Spinal cord (tissue), 10 donors: ENCODE data around the gene SMOC2. TPM values are rescaled to one million over a fixed set of nuclear protein-coding genes. Genes with fewer than 3 reads are reported as not detected.

Experiments
- DNase-seq, 6 donors: peaks; one replicate each; pipeline versions ENCODE4 v3.0.0 to v3.0.0-alpha.2; 2013 to 2015; ENCODE audit warnings: low spot score in 6 of 6, low read depth in 4 of 6
- H3K27ac ChIP-seq: one replicate; pipeline ENCODE4 v1.5.1; 2013; ENCODE audit warnings: low read depth, low read length, control low read depth
- H3K27me3 ChIP-seq: one replicate; pipeline ENCODE4 v1.6.1; 2013; ENCODE audit warnings: low read length; ENCODE audit not compliant: control insufficient read depth, insufficient read depth
- H3K36me3 ChIP-seq: one replicate; pipeline ENCODE4 v1.6.1; 2013; ENCODE audit warnings: low read length; ENCODE audit not compliant: control insufficient read depth, insufficient read depth
- H3K4me1 ChIP-seq: one replicate; pipeline ENCODE4 v1.6.1; 2013; ENCODE audit warnings: low read length; ENCODE audit not compliant: control insufficient read depth, insufficient read depth
- H3K4me3 ChIP-seq: one replicate; pipeline ENCODE4 v1.5.1; 2013; ENCODE audit warnings: low read depth, low read length, control low read depth
- H3K9me3 ChIP-seq: one replicate; pipeline ENCODE4 v1.6.1; 2013; ENCODE audit warnings: low read length; ENCODE audit not compliant: control insufficient read depth, insufficient read depth
- WGBS: methylation state at CpG from one replicate; pipeline ENCODE4 v1.1.5; 2013; ENCODE audit warnings: missing lambda C conversion rate; ENCODE audit not compliant: insufficient coverage; 5-methylcytosine and 5-hydroxymethylcytosine counted together
- polyA plus RNA-seq, 2 donors: library from polyadenylated mRNA; unstranded; fragments of 120-200 nt; gene quantifications; one replicate each; pipeline ENCODE4 v1.2.1, GENCODE V29; 2013; ENCODE audit not compliant: insufficient read length in 2 of 2
- total RNA-seq, 2 donors: library from RNA; depleted of rRNA in 1 of 2; stranded (reverse); fragments of 120-200 nt in 1 of 2; fragments of >200 nt in 1 of 2; gene quantifications; one replicate each; pipeline versions ENCODE4 v1.2.3 to v1.2.4, GENCODE V29; 2013 to 2014
- donor health status: healthy.

Gene SMOC2
- total and polyA plus RNA-seq, 4 donors: 8.3 to 96.0 (median 45.6) TPM

DNA sequence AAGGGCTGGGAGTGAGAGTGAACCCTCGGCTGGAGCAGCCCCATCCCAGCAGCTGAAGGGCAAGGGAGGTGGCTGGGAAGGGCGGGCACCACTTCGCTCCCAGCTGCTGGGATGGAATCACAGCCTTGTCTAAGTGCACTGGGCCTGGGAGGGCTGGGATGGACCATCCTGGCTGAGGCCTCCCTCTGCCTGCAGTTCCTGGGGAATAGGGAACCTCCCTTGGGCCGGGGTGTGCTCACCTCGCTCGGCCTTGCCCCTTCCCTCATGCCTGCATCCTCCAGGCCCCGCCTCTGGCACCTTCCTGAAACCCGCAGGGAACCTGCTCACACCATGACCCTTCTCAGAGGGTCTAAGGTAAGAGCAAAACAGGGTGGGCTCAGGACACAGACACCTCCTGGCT lies 53.7 kb downstream of the SMOC2 start:
- Histone ChIP-seq H3K27me3 (no peaks in the 10 kb centered on the region), H3K36me3 (no peaks in the 10 kb centered on the region), H3K27ac (no peak overlapping the region), H3K9me3 (no peaks in the 10 kb centered on the region), H3K4me3 (no peak overlapping the region), H3K4me1 (no peaks in the 10 kb centered on the region)
- DNase-seq: no peak
- 92% methylated on average over 8 of the region's 8 CpGs for WGBS

GRCh38 chr6:168495133-168495532 lies 54.1 kb downstream of the SMOC2 start:
- Histone ChIP-seq H3K36me3 (no peaks in the 10 kb centered on the region), H3K27ac (no peak overlapping the region), H3K9me3 (no peaks in the 10 kb centered on the region), H3K27me3 (no peaks in the 10 kb centered on the region), H3K4me1 (no peaks in the 10 kb centered on the region), H3K4me3 (no peak overlapping the region)
- DNase-seq: no peak
- WGBS: 94% methylated on average over 10 of the region's 13 CpGs

DNA sequence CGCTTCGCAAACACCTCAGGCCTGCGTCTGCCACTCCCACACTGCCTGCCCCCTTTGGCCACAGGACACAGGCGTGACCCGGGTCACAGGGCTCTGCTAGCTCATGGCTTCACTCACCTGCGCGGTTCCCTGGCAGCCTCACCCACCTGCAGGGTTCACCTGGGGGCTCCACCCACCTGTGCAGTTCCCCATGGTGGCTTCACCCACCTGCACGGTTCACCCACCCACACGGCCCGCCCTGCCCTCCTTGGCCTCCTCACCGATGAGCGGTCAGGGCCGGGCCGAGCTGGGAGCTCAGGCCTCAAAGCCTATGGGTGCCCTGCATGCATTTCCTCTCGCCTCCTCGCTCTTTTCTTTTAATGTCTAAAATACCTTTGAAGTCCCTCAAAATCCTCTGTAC lies 54.7 kb downstream of the SMOC2 start:
- DNase-seq: no peak

GRCh38 chr6:168496139-168496996 lies 55.4 kb downstream of the SMOC2 start:
- H3K4me3 ChIP-seq: no peak overlapping the region
- no peaks in the 10 kb centered on the region for H3K9me3 ChIP-seq
- DNase-seq: no peak
- no peaks in the 10 kb centered on the region for H3K27me3 ChIP-seq
- no peaks in the 10 kb centered on the region for H3K4me1 ChIP-seq
- H3K27ac ChIP-seq: no peak overlapping the region
- 82% methylated on average over 19 of the region's 24 CpGs for WGBS
- H3K36me3 ChIP-seq: no peaks in the 10 kb centered on the region

More for the DNA sequence above, 54.7 kb downstream of the SMOC2 start:
- H3K4me1 ChIP-seq: no peaks in the 10 kb centered on the region
- no peaks in the 10 kb centered on the region for H3K9me3 ChIP-seq
- 89% methylated on average over 12 of the region's 16 CpGs for WGBS
- no peaks in the 10 kb centered on the region for H3K27me3 ChIP-seq
- no peak overlapping the region for H3K27ac ChIP-seq
- no peaks in the 10 kb centered on the region for H3K36me3 ChIP-seq
- H3K4me3 ChIP-seq: no peak overlapping the region

- no peak overlapping the region for H3K27ac ChIP-seq
- no peaks in the 10 kb centered on the region for H3K9me3 ChIP-seq
- H3K27me3 ChIP-seq: no peaks in the 10 kb centered on the region
- H3K4me3 ChIP-seq: no peak overlapping the region
- WGBS: 89% methylated on average over 10 of the region's 10 CpGs
- DNase-seq: no peak
- H3K4me1 ChIP-seq: no peaks in the 10 kb centered on the region
- H3K36me3 ChIP-seq: no peaks in the 10 kb centered on the region
Observed at GRCh38 chr6:168496997-168497331, 56.0 kb downstream of the SMOC2 start.

DNA sequence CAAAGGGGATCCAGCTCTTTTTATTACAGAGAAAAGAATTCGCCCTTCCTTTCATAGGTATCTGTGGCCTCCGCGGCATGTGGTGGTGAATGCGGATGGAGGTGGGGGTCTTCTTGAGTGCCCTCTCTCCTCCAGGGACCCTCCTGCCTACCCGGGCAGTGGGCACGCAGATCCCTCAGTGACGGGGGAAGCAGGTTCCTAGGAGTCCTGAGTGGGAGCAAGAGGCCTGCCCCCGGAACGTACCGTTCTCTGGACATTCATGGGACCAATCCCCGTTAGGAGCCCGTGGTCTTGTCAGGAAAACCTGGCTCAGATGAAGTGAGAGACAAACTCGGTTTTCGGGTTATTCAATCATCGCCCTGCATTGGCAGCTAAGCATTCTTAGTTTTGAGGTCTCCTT lies 56.4 kb downstream of the SMOC2 start:
- H3K4me1 ChIP-seq: no peaks in the 10 kb centered on the region
- no peak overlapping the region for H3K4me3 ChIP-seq
- no peaks in the 10 kb centered on the region for H3K36me3 ChIP-seq
- no peaks in the 10 kb centered on the region for H3K27me3 ChIP-seq
- DNase-seq: no peak
- no peaks in the 10 kb centered on the region for H3K9me3 ChIP-seq
- H3K27ac ChIP-seq: no peak overlapping the region
- WGBS: 99% methylated on average over 12 of the region's 15 CpGs

DNA sequence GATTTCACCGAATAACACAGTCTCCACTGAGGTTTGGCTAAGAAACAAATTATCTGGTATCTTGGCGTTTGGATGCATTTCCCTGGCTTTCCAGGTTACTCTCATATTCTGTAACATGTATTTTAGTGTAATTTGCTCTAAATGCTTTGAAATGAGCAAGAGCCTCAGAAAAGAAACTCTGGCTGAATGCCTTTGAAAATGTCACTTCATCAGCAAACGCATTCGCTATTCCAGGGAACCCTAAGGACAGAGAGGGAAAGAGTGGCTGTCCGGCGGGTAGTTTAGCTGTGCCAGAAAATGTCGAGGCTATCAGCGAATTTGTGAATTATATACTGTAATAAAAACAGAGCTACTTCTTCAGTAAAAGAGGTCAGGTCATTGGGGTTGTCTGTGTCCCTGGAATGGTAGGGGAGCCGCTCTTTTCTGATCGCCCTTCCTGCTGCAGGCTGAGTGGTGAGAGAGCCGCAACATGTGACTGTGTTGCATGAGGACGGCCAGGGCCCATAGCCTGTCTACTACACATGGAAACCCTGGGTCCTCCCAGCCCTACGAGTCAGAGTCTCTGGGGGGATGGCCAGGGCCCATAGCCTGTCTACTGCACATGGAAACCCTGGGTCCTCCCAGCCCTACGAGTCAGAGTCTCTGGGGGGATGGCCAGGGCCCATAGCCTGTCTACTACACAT lies 57.3 kb downstream of the SMOC2 start:
- DNase-seq: peak in 1 of 6 donors; percentile 40
- H3K27me3 ChIP-seq: no peaks in the 10 kb centered on the region
- WGBS: 93% methylated on average over 6 of the region's 14 CpGs
- H3K4me3 ChIP-seq: no peak overlapping the region
- H3K9me3 ChIP-seq: no peaks in the 10 kb centered on the region
- no peaks in the 10 kb centered on the region for H3K36me3 ChIP-seq
- no peak overlapping the region for H3K27ac ChIP-seq
- no peaks in the 10 kb centered on the region for H3K4me1 ChIP-seq

DNA sequence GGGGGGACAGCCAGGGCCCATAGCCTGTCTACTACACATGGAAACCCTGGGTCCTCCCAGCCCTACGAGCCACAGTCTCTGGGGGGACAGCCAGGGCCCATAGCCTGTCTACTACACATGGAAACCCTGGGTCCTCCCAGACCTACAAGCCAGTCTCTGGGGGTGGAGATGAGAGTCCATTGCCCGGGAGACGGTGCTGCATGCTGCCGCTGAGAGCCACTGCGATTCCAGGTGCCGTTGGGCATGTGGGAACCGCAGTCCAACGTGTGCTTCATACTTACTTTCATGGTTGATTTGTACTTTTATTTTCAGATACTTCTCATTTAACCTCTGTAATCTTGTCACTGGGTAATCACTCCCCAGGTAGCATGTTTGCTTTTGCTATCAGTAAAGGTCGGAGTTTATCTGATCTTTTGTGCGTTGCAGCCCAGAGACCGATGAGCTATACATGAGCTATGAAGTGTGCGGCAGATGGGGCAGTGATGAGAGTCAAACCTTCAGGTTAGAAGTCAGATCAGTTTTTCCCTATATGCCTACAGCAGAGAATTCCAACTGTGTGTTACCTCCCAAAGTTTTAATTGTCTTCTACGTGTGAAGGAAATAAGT lies 58.2 kb downstream of the SMOC2 start:
- Histone ChIP-seq H3K4me1 (no peaks in the 10 kb centered on the region), H3K27ac (no peak overlapping the region), H3K9me3 (no peaks in the 10 kb centered on the region), H3K36me3 (no peaks in the 10 kb centered on the region), H3K4me3 (no peak overlapping the region), H3K27me3 (no peaks in the 10 kb centered on the region)
- DNase-seq: no peak
- WGBS: 100% methylated on average over 4 of the region's 13 CpGs

DNA sequence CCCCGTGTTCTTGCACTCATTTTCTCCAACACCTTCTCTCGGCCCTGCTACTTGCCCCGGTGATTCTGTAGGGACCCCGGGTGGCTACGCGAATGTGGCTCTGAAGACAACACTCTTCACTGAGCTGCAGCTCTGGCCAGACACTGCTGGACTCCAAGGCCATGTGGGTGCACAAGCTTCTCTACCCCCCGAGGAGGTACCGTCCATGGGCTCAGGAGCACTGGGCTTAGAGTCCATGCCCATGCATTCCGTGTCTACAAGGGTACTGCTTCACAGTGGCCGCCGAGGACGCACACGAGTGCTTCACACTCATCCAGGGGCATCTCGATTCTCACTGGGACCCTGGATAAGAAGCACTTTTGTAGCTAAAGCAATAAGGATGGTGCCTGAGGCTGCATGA lies 59.5 kb downstream of the SMOC2 start:
- no peaks in the 10 kb centered on the region for H3K4me1 ChIP-seq
- no peak for DNase-seq
- no peaks in the 10 kb centered on the region for H3K36me3 ChIP-seq
- WGBS: 95% methylated on average over 14 of the region's 14 CpGs
- H3K27me3 ChIP-seq: no peaks in the 10 kb centered on the region
- H3K9me3 ChIP-seq: no peaks in the 10 kb centered on the region
- H3K27ac ChIP-seq: no peak overlapping the region
- no peak overlapping the region for H3K4me3 ChIP-seq
